Right atrium auricular region (tissue), 2 donors: ENCODE results near the gene TTC22. TPM values are rescaled to one million over a fixed set of nuclear protein-coding genes. Genes with fewer than 3 reads are reported as not detected.

ENCODE experiments used
- DNase-seq: peaks from one replicate; pipeline ENCODE4 v3.0.0-alpha.2; 2019; ENCODE audit warnings: low spot score
- H3K27ac ChIP-seq, 2 donors: fragments of 200-600 bp; sonication (generic); 1 replicate in 1 of 2; 2 replicates in 1 of 2; pipeline ENCODE4 v1.5.1; 2016 to 2019
- H3K27me3 ChIP-seq, 2 donors: fragments of 200-600 bp; sonication (generic); one replicate each; pipeline versions ENCODE4 v1.5.1 to v1.6.0; 2017 to 2019
- H3K36me3 ChIP-seq: fragments of 200-600 bp; sonication (generic); one replicate; pipeline ENCODE4 v1.5.1; 2016
- H3K4me1 ChIP-seq, 2 donors: fragments of 200-600 bp; sonication (generic); one replicate each; pipeline versions ENCODE4 v1.5.1 to v1.6.0; 2017 to 2019
- H3K4me3 ChIP-seq, 2 donors: fragments of 200-600 bp; sonication (generic); 1 replicate in 1 of 2; 2 replicates in 1 of 2; pipeline ENCODE4 v1.5.1; 2017 to 2019; ENCODE audit warnings: mild to moderate bottlenecking in 1 of 2, moderate library complexity in 1 of 2
- H3K9me3 ChIP-seq, 2 donors: fragments of 200-600 bp; sonication (generic); one replicate each; pipeline ENCODE4 v1.5.1; 2019
- total RNA-seq, 2 donors: library from RNA; depleted of rRNA; stranded (reverse); fragments of >200 nt; gene quantifications; one replicate each; pipeline ENCODE4 v1.1.0, GENCODE V29; 2016
- TF ChIP-seq, protein P1 (sequence below), 2 donors: fragments of 200-600 bp; sonication (generic); IDR thresholded peaks; one replicate each; pipeline ENCODE4 v1.5.1; 2019; ENCODE audit warnings: antibody characterized with exemption in 2 of 2

TTC22 gene
- total RNA-seq, 2 donors from 2014 or later = 0.43 to 0.70 TPM

DNA sequence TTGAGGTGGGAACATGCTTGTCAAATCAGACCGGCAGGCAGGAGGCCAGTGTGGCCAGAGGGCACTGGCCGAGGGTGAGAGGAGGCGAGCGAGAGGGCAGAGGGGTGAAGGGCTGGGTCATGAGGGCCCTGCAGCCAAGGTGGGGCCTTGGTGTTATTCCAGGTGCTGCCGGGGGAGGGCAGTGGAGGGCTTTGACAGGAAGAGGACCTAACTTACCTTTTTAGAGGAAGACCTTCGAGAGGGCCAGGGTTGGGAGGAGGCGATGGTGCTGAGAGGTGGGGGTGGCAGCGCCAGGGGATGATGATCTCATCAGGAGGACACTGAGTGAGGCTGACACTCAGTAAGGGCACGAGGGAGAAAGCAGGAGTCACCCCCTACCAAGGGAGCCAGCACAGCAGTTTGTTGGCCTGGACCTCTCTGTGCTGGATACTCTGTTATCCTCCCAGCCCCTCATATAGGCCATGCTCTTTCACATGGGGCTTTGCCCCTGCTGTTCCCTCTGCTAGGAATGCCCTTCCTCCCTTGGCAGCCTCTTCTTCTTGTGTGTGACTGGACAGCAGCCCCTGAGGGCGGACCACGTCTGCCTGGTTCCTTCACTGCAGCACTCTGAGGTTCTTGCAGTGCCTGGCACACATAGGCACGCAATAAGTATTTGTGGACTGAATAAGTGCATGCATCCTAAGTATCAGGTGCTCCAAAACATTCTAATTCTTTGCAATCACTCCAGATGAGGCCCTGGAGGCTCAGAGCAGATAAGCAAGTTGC lies 7.5 kb upstream of the TTC22 start:
- Histone ChIP-seq H3K27me3 (no peaks in the 10 kb centered on the region), H3K9me3 (no peaks in the 10 kb centered on the region), H3K27ac (no peak overlapping the region), H3K36me3 (no peaks in the 10 kb centered on the region), H3K4me1 (no peaks in the 10 kb centered on the region), H3K4me3 (no peak overlapping the region)
- DNase-seq = no peak
- TF ChIP-seq, protein P1, sequence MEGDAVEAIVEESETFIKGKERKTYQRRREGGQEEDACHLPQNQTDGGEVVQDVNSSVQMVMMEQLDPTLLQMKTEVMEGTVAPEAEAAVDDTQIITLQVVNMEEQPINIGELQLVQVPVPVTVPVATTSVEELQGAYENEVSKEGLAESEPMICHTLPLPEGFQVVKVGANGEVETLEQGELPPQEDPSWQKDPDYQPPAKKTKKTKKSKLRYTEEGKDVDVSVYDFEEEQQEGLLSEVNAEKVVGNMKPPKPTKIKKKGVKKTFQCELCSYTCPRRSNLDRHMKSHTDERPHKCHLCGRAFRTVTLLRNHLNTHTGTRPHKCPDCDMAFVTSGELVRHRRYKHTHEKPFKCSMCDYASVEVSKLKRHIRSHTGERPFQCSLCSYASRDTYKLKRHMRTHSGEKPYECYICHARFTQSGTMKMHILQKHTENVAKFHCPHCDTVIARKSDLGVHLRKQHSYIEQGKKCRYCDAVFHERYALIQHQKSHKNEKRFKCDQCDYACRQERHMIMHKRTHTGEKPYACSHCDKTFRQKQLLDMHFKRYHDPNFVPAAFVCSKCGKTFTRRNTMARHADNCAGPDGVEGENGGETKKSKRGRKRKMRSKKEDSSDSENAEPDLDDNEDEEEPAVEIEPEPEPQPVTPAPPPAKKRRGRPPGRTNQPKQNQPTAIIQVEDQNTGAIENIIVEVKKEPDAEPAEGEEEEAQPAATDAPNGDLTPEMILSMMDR (IDR thresholded peaks at IDR 0.05) = no peak

DNA sequence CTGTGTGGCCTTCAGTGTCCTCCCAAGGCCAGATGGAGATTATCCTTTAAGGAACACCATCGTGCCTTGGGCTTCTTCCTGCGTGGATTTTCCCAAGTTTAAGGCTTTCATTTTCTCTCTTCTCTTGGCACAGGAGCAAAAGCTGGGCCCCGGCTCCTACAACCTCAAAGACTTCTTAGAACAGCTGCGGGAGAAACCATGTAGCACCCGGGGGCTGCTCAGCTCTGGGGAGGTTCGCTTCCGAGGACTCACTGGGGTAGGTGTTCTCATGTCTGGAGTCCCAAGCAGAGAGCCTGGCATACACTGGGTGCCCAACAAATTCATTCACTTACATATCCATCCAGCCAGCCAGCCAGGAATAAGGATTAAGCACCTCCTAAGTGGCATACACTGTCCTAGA lies 6.6 kb upstream of the TTC22 start:
- no peaks in the 10 kb centered on the region for H3K36me3 ChIP-seq
- no peaks in the 10 kb centered on the region for H3K4me1 ChIP-seq
- H3K27me3 ChIP-seq = no peaks in the 10 kb centered on the region
- TF ChIP-seq, protein P1 (IDR thresholded peaks at IDR 0.05) = no peak
- no peak for DNase-seq
- H3K4me3 ChIP-seq = no peak overlapping the region
- no peak overlapping the region for H3K27ac ChIP-seq
- H3K9me3 ChIP-seq = no peaks in the 10 kb centered on the region

DNA sequence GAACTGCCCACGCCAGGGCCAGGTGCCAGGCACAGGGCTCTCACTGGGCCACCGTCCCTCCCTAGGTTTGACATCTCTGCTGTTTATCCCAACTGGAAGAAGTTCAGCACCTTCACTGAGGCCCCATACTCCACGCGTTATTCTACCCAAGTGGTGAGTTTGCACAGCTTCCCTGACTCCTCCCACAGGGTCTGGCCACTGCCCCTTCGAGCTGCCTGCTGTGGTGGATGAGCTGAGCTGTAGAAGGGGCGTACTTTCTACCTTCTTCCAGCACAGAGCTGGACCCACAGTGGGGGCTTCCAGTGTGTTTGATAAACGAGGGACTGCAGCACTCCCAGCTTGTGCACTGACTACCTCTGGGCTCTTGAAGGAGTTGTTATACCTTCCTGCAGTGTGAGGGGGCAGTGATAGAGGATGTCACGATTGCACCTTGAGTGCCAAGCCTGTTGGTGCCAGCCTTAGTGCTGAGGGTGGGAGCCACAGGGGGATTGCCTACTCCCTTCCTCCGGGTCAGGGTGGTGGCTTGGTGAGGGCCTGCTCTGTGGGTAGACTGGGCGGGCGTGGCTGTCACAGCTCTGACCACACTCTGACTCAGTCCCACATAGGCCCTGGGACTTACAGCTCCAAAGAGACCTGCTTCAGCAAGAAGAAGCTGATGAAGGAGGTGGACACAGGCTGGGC lies 5.9 kb upstream of the TTC22 start:
- Histone ChIP-seq H3K36me3 (no peaks in the 10 kb centered on the region), H3K4me1 (no peaks in the 10 kb centered on the region), H3K27me3 (no peaks in the 10 kb centered on the region), H3K27ac (no peak overlapping the region), H3K4me3 (no peak overlapping the region), H3K9me3 (no peaks in the 10 kb centered on the region)
- TF ChIP-seq, protein P1 (IDR thresholded peaks at IDR 0.05) = no peak
- no peak for DNase-seq

DNA sequence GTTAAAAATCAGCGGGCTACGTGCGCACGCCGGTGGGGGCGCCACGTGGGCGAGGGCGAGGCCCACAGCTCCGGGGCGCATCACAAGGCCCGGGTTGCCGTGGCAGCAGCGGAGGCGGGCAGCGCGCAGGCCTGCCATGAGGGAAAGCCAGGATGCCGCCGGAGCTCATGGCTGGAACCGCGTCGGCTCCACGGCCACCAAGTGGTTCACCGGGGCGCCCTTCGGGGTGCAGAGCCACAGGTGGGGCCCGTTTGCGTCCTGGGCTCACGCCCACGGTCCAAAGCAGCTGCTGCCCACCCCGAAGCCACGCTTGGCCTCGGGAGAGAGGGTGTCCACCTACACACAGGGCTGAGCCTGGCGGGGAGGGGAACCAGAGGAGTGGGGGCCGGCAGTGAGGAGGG lies 4.9 kb upstream of the TTC22 start:
- Histone ChIP-seq H3K27me3 (peaks cover 0 to 3% of the 10 kb centered on the region in 2 donors), H3K4me3 (no peak overlapping the region), H3K9me3 (no peaks in the 10 kb centered on the region), H3K27ac (no peak overlapping the region), H3K36me3 (no peaks in the 10 kb centered on the region), H3K4me1 (peaks cover 0 to 8% of the 10 kb centered on the region in 2 donors)
- DNase-seq = no peak
- TF ChIP-seq, protein P1 (IDR thresholded peaks at IDR 0.05) = no peak

DNA sequence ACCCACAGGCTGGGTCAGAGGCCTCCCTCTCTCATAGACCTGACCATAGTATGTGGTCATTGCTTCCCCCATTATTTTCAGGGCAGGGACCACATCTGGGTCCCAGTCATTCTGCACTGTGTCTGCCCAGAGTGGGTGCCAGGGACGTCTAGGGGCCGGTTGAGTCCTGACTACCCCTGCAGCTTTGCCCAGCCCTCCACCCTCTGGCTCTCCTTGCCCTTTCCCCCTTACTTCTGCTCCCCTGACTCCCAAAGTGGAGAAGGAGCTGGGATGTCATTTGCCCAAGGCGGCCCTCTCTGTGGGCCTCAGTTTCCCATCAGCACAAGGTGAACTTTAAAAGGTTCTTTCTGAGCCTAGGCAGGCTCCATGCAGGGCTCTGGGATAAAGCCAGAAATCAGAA lies 4.3 kb upstream of the TTC22 start:
- Histone ChIP-seq H3K36me3 (no peaks in the 10 kb centered on the region), H3K4me1 (peaks cover 0 to 13% of the 10 kb centered on the region in 2 donors), H3K27me3 (peaks cover 0 to 8% of the 10 kb centered on the region in 2 donors), H3K9me3 (no peaks in the 10 kb centered on the region), H3K27ac (no peak overlapping the region), H3K4me3 (no peak overlapping the region)
- TF ChIP-seq, protein P1 (IDR thresholded peaks at IDR 0.05) = no peak
- no peak for DNase-seq
